Placental epithelial cell (primary cell): ENCODE data around the gene CEACAM3. TPM values are rescaled to one million over a fixed set of nuclear protein-coding genes. Genes with fewer than 3 reads are reported as not detected.

Experiments used
- total RNA-seq: library from RNA; depleted of rRNA; stranded (reverse); fragments of >200 nt; gene quantifications from 2 replicates; pipeline ENCODE4 v1.2.3, GENCODE V29; 2012

The CEACAM3 gene
- not detected in 2 replicates for total RNA-seq

GRCh38 chr19:41796362-41796761 lies at the start of gene CEACAM3:
CEACAM3 (plus strand) TSS chr19:41796587; CDS start chr19:41796678, 91 bp downstream.

GRCh38 chr19:41755328-41755913 lies 41.0 kb upstream of the CEACAM3 start, which contains the start of gene CEACAM6:
CEACAM6 (plus strand) TSS chr19:41755530; CDS start chr19:41755639, 109 bp downstream.

GRCh38 chr19:41844601-41845000 lies 48.2 kb downstream of the CEACAM3 start, which contains the start of gene LYPD4:
LYPD4 (minus strand) TSS chr19:41844683; CDS start chr19:41839285, 5,398 bp downstream.

GRCh38 chr19:41845001-41845050 lies 48.4 kb downstream of the CEACAM3 start, which contains the start of gene DMRTC2:
DMRTC2 (plus strand) TSS chr19:41845042; CDS start chr19:41847429, 2,387 bp downstream.

GRCh38 chr19:41859618-41860418 lies 63.4 kb downstream of the CEACAM3 start, which contains the start of gene RPS19:
RPS19 (plus strand) TSS chr19:41860255; CDS start chr19:41860775, 520 bp downstream.

Other genes starting within 250 kb of the CEACAM3 start
- gene CEACAM21, start 220.4 kb upstream of the CEACAM3 start, total RNA-seq: not detected in 2 replicates
- not detected in 2 replicates for gene CEACAM4, start 169.5 kb upstream of the CEACAM3 start, total RNA-seq
- not detected in 2 replicates for gene CEACAM7, start 108.3 kb upstream of the CEACAM3 start, total RNA-seq
- not detected in 2 replicates for gene CEACAM5, start 88.0 kb upstream of the CEACAM3 start, total RNA-seq
- gene CEACAM6, start 41.1 kb upstream of the CEACAM3 start, total RNA-seq: not detected in 2 replicates
- gene LYPD4, start 48.1 kb downstream of the CEACAM3 start, total RNA-seq: not detected in 2 replicates
- gene DMRTC2, start 48.5 kb downstream of the CEACAM3 start, total RNA-seq: not detected in 2 replicates
- gene RPS19, start 63.7 kb downstream of the CEACAM3 start, total RNA-seq: 1,032 and 1,457 TPM in 2 replicates
- 0.87 TPM in 1 of 2 replicates, not detected in the other for gene CD79A, start 80.7 kb downstream of the CEACAM3 start, total RNA-seq
- gene ARHGEF1, start 86.6 kb downstream of the CEACAM3 start, total RNA-seq: 46.7 and 53.2 TPM in 2 replicates
- 0.11 TPM in 1 of 2 replicates, not detected in the other for gene ERFL, start 131.9 kb downstream of the CEACAM3 start, total RNA-seq
- 223 and 238 TPM in 2 replicates for gene RABAC1, start 162.7 kb downstream of the CEACAM3 start, total RNA-seq
- gene ATP1A3, start 197.6 kb downstream of the CEACAM3 start, total RNA-seq: 0.11 TPM in 1 of 2 replicates, not detected in the other